ENCODE measurements around the gene NAP1L1. TPM values are rescaled to one million over a fixed set of nuclear protein-coding genes. Genes with fewer than 3 reads are reported as not detected.

NAP1L1 gene
- total RNA-seq, 1 experiment from 2014 or later = 711 TPM

GRCh38 chr12:76109879-76110278 is 25.4 kb upstream of the NAP1L1 start:
- Mint-ChIP-seq H3K4me3 (ENCODE audit: unreplicated experiment) (no peak overlapping the region), H3K36me3 (ENCODE audit: insufficient read depth, unreplicated experiment) (no peaks in the 10 kb centered on the region), H3K4me1 (ENCODE audit: low read depth, unreplicated experiment) (peaks cover 7% of the 10 kb centered on the region), H3K9me3 (ENCODE audit: unreplicated experiment) (no peaks in the 10 kb centered on the region), H3K27ac (ENCODE audit: unreplicated experiment) (no peak overlapping the region), H3K27me3 (ENCODE audit: insufficient read depth, unreplicated experiment) (no peaks in the 10 kb centered on the region)
- no peak for DNase-seq
- Histone ChIP-seq H3K36me3 (ENCODE audit: control insufficient read depth, insufficient read depth, low read length) (no peaks in the 10 kb centered on the region), H3K4me1 (peaks cover 11% of the 10 kb centered on the region; the same call in 1 of the 2 replicates), H3K27me3 (replicated peaks; ENCODE audit: control insufficient read depth, insufficient read depth, low read length) (no peaks in the 10 kb centered on the region), H3K9me3 (no peaks in the 10 kb centered on the region), H3K4me3 (ENCODE audit: low read depth, low read length) (no peak overlapping the region)
- intact Hi-C loops (cut with micrococcal nuclease; ENCODE audit: unreplicated experiment) = no loop called here
- no peak for TF ChIP-seq CTCF (IDR thresholded peaks at IDR 0.05; ENCODE audit: insufficient read depth in 1 of 2, low read depth in 1 of 2, low read length in 1 of 2, severe bottlenecking in 1 of 2, unreplicated experiment in 1 of 2)
- CTCF ChIA-PET = interaction anchor here (0.6 kb wide), 1 partner anchor 321 kb away, joined by 4 read pairs; no protein-coding TSS in a partner anchor
- BruUV-seq (replicated peaks) = no TSS peak
- POLR2A ChIA-PET = no interaction called here

- ChIA-PET POLR2A (no interaction called here), CTCF (no interaction called here)
These were observed 23.9 kb upstream of the NAP1L1 start for GRCh38 chr12:76108356-76108755.

GRCh38 chr12:76106631-76107030 is 22.1 kb upstream of the NAP1L1 start:
- ChIA-PET POLR2A (no interaction called here), CTCF (no interaction called here)
- Mint-ChIP-seq H3K27ac (ENCODE audit: unreplicated experiment) (no peak overlapping the region), H3K4me3 (ENCODE audit: unreplicated experiment) (no peak overlapping the region), H3K27me3 (ENCODE audit: insufficient read depth, unreplicated experiment) (no peaks in the 10 kb centered on the region), H3K4me1 (ENCODE audit: low read depth, unreplicated experiment) (no peaks in the 10 kb centered on the region), H3K9me3 (ENCODE audit: unreplicated experiment) (no peaks in the 10 kb centered on the region), H3K36me3 (ENCODE audit: insufficient read depth, unreplicated experiment) (no peaks in the 10 kb centered on the region)
- H3K9me3 ChIP-seq = no peaks in the 10 kb centered on the region
- intact Hi-C loops (cut with micrococcal nuclease; ENCODE audit: unreplicated experiment) = no loop called here
- H3K36me3 ChIP-seq (ENCODE audit: control insufficient read depth, insufficient read depth, low read length) = no peaks in the 10 kb centered on the region
- DNase-seq = no peak
- TF ChIP-seq CTCF (IDR thresholded peaks at IDR 0.05; ENCODE audit: insufficient read depth in 1 of 2, low read depth in 1 of 2, low read length in 1 of 2, severe bottlenecking in 1 of 2, unreplicated experiment in 1 of 2) = no peak
- no TSS peak for BruUV-seq (replicated peaks)
- H3K4me3 ChIP-seq (ENCODE audit: low read depth, low read length) = no peak overlapping the region
- no peaks in the 10 kb centered on the region for H3K27me3 ChIP-seq (replicated peaks; ENCODE audit: control insufficient read depth, insufficient read depth, low read length)
- H3K4me1 ChIP-seq = peaks cover 24% of the 10 kb centered on the region

More at GRCh38 chr12:76108356-76108755, 23.9 kb upstream of the NAP1L1 start:
- no peak for DNase-seq
- Mint-ChIP-seq H3K4me1 (ENCODE audit: low read depth, unreplicated experiment) (no peaks in the 10 kb centered on the region), H3K27ac (ENCODE audit: unreplicated experiment) (no peak overlapping the region), H3K27me3 (ENCODE audit: insufficient read depth, unreplicated experiment) (no peaks in the 10 kb centered on the region), H3K9me3 (ENCODE audit: unreplicated experiment) (no peaks in the 10 kb centered on the region), H3K36me3 (ENCODE audit: insufficient read depth, unreplicated experiment) (no peaks in the 10 kb centered on the region), H3K4me3 (ENCODE audit: unreplicated experiment) (no peak overlapping the region)
- Histone ChIP-seq H3K27me3 (replicated peaks; ENCODE audit: control insufficient read depth, insufficient read depth, low read length) (no peaks in the 10 kb centered on the region), H3K9me3 (no peaks in the 10 kb centered on the region), H3K4me1 (peaks cover 19% of the 10 kb centered on the region), H3K36me3 (ENCODE audit: control insufficient read depth, insufficient read depth, low read length) (no peaks in the 10 kb centered on the region), H3K4me3 (ENCODE audit: low read depth, low read length) (no peak overlapping the region)
- no peak for TF ChIP-seq CTCF (IDR thresholded peaks at IDR 0.05; ENCODE audit: insufficient read depth in 1 of 2, low read depth in 1 of 2, low read length in 1 of 2, severe bottlenecking in 1 of 2, unreplicated experiment in 1 of 2)
- no TSS peak for BruUV-seq (replicated peaks)
- intact Hi-C loops (cut with micrococcal nuclease; ENCODE audit: unreplicated experiment) = no loop called here

Data from Caco-2 (cell line).